GM19023 (cell line): Measurements from ENCODE around the gene GATAD2B.

Experiments used
- ATAC-seq: cut with Tn5 transposase; IDR thresholded peaks from one replicate; pipeline ENCODE4 v1.9.1; 2021; ENCODE audit warnings: mild to moderate bottlenecking, moderate library complexity; ENCODE audit not compliant: unreplicated experiment

GATAD2B gene

DNA sequence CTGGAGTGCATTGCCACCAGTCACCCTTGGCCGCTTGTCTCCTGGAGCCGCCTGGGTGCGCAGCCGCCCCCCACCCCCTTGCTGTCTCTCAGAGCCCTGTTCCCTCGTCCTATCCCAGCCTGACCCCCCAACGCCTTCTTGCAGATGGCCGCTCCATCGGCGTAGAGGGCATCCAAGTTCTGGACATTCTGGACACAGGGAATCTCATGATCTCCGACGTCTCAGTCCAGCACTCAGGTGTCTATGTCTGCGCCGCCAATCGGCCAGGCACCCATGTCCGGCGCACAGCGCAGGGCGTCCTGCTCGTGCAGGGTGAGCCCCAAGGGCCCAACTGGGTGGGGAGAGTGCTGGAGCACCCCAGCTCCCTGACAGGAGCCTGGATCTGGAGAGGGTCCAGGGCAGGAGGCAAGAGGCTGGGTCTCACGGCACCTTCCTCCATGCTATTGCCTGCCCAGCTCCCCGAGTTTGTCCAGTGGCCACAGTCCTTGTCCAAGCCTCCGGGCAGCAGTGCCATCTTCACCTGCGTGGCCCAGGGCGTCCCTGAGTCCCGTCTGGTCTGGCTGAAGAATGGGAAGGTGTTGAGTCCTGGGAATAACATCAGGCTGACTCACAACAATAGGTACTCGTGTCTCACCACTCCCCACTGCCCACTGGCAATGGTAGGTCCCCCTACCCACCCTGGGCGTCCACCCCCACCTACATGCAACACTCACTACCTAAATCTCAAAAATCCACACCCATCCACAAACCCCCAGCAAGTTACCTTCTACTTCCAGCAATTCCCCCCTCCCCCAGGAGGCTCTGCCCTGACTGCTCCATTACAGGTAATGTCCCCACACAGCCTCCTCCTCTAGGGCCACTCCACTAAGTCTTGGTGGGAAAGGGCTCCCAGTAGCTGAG is 123.0 kb downstream of the GATAD2B start:
- no peak for ATAC-seq

GRCh38 chr1:153799016-153799415 is 123.8 kb downstream of the GATAD2B start:
- ATAC-seq, result no peak

DNA sequence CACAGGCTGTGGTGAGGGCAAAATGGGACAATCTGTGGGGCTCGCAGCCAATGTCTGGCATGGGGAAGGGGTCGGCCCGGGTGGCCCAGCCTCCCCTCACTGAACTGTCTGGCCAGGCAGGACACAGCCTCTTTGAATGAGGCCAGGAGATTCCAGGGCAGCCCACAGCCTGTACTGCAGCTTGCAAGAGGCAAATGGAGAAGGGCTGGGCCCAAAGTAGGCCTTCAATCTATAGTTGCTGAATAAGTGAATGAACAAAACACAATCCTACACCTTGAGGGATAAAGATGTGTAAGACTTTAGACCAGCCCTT is 124.3 kb downstream of the GATAD2B start:
- no peak for ATAC-seq

DNA sequence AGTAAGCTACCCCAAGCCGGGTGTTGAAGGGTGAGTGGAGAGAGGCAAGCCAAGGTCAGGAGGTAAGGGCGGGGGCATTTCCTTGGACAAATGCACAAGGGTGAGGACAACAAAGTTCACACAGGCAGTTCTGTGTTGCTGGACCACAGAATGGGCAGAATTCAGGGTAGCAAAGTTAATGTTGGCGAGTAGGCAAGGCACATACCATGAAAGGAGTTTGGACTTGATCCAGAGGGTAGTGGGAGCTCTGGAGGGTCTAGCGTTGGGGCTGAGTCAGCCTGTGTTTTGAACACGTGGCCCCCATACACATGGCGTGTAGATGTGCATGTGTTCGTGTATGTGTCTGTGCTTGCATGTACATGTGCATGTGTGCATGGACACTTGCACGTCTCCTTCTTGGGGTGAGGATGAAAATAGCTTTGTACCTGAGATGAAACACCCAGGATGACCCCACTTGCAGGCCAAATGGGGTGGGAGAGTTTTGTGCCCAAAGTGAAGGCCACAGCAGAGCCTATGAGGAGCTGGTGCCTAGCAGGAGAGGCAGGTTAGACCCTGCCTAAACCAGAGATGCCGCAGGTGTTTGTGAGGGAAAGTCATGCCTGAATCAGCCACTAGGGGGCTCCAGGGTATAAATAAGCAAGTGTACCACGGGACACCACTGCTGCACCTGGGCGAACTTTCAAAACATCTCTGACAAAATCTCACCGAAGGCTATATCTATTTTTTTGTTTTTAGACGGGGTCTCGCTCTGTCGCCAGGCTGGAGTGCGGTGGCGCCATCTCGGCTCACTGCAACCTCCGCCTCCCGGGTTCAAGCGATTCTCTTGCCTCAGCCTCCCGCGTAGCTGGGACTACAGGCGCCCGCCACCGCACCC is 125.7 kb downstream of the GATAD2B start:
- ATAC-seq, result no peak

DNA sequence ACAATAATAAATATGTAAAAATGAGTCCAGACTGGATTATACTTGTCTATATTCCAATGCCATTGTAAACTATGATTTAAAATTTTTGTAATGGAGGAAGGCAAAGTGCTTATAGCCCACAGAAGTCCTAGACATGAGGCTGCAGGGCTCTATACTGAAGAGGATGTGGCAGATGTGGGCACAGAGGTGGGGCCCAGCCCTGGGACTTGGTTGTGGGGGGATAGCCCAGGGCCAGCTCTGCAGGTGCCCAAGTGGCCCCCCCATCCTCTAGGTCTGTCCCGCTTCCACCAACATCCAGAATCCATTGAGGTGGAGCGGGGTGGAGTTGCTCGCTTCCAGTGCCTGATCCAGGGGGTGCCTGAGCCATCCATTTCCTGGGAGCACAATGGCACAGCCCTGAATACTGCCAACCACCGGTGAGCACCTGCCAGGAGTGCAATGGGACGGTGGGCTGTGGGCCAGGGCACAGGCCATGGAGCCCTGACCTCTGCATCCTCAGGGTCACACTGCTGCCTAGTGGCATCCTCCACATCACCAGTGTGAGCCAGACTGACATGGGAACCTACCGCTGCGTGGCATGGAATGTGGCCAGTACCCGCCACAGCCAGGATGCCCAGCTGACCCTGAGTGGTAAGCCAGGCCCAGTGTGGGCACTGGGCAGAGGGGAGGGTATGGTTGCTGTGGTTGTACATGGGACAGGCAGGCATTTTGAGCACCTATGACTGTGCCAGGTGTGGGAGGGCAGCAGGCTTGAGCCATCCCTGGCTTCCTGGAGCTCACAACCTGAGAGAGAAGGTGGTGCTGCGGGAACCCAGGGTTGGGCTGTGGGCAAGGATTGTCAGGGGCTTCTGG is 126.6 kb downstream of the GATAD2B start:
- no peak for ATAC-seq

- ATAC-seq, result no peak
These were observed 127.4 kb downstream of the GATAD2B start for GRCh38 chr1:153795330-153795837.

GRCh38 chr1:153794624-153795329 is 128.0 kb downstream of the GATAD2B start:
- ATAC-seq, result no peak

DNA sequence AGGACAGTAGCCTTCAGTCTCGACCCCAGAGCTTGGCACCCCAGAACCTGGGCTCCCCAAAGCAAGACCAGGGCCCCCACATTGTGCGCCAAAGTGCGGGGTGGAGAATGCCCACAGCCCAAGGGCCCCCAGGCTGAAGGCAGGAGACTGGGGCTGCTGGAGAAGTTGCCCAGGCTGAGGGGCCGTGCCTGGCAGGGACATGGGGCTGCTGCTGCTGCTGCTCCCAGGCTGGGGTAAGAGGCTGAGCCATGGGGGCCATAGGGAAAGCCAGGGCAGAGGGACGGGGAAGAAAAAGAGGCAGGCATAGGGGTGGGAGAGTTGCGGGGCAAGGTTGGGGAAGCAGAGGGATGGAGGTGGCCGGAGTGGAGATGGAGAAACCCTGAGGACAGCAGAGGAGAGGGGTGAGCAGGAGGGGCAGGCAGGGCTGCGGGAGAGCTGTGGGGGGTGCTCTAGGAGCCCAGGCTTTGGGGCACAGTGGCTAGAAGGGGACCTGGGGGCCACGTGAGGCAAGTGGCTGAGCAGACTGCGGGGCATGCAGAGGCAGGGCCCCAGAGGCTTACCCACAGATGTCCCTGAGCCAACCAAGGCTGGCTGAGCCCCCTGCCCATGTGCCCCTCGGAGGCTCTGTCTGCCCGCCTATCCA is 128.7 kb downstream of the GATAD2B start:
- ATAC-seq, result no peak

DNA sequence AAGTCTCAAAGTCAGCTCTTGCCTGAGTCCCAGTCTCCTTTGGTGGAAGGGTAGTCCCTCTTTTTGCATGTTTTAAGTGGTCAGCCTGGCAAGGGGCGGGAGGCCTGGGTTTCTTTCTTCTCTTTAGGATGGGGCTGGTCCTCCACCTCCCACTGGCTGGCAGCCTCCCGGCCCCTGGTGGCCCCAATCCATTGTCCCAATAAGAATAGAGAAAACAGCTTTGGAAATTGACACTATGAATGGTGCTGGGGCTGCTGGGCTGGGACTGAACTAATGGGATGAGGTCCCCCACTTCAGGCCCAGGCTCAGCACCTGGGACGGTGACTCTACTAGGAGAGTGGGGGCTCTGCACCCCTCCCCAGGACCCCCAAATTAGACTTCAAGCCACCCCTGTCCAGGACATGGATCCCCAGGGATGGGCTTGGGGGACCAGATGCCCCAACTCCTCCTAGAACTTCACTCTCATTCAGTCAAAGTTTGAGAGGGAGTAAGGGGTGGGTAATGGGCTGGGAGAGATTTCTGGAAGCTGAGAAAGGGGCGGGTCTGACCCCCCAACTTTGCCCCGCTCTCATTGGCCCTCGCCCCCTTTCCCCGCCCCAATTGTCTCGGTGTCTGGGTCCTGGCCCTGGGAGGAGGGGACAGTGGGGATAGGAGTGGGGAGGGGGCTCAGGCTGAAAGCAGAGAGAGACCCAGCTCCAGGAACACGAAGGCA is 129.4 kb downstream of the GATAD2B start:
- no peak for ATAC-seq

DNA sequence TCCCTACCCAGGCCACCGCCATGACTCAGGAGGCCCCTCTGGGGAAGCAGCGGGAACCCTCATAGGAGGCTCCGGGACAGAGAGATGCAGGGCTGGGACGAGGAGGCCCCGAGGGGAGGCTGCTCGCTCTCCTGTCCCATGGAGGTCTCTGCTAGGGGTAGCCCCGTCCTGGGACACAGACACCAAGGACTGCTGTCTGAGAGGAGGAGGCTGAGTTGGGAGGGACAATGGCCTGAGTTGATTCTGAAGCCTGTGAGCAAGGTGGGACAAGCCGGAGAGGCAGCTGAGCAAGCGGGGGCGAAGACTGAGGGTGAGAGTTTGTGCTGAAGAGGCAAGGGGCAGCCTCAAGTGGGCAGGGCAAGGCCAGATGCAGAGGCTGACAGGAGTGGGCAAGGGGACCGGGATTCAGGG is 130.1 kb downstream of the GATAD2B start:
- no peak for ATAC-seq

DNA sequence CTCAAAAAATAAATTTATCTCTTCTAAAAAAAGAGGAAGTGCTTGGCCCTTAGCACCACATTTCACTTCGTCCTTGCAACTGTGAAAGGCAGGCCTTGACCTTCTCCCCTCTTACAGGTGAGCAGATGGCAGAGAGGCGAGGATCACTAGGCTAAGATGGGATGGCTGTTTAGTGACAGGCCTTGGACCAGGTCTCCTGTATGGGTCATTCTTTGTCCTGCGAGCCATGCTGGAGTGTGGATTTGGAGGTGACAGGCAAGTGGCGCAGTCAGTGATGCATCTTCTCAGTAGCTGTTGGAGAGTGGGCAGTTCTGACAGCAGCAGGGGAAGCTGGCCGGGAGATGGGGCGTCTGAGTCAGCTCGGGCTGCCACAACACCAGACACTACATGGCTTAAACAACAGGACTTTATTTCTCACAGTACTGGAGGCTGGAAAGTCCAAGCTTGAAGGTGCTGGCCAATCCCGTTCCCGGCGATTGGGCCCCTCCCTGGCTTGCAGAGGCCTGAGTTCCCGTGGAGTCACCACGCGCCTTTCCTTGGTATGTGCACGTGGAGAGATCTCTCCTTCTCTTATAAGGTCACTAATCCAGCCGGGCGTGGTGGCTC is 131.0 kb downstream of the GATAD2B start:
- peak; percentile 7 for ATAC-seq

DNA sequence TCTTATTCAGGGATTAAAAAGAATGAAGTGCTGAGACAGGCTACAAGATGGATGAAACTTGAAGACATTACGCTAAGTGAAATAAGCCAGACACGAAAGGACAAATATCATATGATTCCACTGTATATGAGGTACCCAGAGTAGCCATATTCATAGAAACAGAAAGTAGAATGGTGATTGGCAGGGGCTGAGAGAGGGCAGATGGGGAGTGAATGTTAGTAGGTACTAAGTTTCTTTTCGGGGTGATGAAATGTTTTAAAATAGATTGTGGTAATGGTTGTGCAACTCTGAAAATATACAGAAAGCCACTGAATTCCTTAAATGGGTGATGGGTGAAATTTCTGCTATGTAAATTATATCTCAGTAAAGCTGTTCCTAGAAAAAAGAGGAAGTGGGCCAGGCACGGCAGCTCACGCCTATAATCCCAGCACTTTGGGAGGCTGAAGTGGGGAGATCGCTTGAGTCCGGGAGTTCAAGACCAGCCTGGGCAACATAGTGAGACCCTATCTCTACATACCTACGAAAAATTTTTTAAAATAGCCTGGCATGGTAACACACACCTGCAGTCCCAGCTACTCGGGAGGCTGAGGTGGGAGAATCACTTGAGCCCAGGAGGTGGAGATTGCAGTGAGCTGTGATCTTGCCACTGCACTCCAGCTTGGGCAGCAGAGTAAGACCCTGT is 131.7 kb downstream of the GATAD2B start:
- peak; percentile 85 for ATAC-seq

DNA sequence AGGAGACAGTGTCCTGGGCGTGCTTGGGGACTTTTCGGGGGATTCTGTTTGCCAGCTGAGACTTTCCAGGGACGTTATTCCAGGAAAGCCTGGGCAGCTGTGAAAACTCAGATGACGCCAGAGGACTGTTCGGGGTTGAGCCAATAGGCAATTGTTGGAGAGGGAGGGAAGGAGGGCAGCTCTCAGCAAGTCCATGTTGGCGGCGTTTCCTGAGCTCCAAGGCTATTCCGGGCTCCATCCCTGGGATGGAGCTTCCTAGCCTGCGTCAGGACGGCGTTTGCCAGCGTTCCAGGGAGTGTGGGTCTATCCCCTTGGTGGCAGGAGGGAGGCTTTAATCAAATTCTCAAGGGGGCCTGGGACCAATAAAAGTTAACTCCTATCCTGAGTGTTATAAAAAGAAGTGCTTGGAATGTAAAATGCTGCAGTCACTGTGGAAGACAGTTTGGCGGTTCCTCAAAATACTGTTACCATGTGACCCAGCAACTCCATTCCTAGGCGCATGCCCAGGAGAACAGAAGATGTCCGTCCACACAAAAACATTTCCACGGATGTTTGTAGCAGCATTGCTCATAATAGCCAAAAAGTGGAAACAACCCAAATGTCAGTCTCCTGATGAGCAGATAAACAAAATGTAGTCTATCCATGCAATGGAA is 132.3 kb downstream of the GATAD2B start:
- ATAC-seq, result peak; percentile 6

GRCh38 chr1:153789478-153790034 is 133.2 kb downstream of the GATAD2B start:
- ATAC-seq, result no peak

DNA sequence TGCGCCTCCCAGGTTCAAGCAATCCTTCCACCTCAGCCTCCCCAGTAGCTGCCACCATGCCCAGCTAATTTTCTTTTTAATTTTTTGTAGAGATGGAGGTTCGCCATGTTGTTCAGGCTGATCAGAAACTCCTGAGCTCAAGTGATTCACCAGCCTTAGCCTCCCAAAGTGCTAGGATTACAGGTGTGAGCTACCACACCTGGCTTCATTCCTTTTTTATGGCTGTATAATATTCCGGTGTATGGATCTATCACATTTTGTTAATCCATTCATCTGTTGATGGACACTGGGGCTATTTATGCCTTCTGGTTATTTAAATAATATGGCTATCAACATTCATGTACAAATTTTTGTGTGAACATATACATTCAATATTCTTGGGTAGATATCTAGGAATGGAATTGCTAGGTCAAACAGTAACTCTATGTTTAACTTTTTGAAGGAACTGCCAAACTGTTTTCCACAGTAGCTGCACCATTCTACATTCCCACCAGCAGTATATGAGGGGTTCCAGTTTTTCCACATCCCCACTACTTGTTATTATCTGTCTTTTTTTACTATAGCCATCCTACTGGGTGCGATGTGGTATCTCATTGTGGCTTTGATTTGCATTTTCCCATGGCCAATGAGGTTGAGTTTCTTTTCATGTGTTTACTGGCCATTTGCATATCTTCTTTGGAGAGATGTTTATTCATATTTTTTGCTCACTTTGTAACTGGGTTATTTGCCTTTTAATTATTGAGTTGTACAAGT is 136.6 kb downstream of the GATAD2B start:
- ATAC-seq, result no peak
